CD4-positive, alpha-beta T cell treated with Interferon gamma for 1 hour (primary cell): ENCODE results near the gene ZNF25.
A peak's percentile ranks its signal among the peaks of the same experiment; 100 is the strongest.
"Not testable (repeated sequence)": the region's sequence is repeated elsewhere in the genome, so short reads cannot be mapped to it uniquely, and the experiment has no call there.

Experiments
- DNase-seq: peaks from one replicate; pipeline ENCODE4 v3.0.0-alpha.2; 2020

ZNF25 gene

DNA sequence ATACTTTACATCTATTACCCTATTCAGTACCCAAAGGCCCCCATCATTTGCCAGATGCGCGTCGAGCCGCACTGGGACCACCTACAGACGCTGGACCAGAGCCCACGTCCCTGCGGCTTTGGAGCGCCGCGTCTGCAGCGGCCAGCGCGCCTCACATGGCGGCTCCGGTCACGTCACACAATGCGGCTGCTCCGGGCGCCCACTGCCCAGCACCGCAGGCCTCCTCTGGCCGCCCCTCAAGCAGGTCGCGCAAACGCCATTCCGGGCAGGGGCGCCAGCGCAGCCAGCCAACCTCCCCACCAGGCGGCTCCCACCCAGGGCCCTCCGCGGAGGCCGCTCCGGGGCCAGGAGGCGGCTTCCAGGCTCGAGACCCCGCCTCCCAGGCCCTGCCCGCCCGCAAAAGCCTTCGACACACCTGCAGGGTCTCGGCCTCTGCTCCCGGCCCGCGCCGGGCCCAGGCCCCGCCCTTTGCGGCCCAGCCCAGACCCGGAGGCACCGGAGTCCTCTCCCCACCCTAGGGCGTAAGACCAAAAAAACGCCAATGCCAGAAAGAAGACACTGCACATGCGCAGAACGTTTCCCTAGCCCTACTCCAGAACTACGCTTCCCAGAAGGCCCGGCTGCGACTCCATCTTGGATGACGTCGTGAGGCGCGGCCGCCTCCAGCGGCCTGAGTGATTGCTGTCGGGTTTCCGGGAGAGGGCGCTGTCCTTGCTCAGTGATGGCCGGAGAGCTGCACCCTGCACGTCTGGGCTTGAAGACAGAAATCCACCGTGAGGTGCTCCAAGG is at the start of gene ZNF25:
TSS of gene ZNF25 (minus strand) at position 557 of the 789 bp plus-strand sequence. CDS start 4,925 bp downstream, outside the sequence.
- DNase-seq: peak; percentile 99

DNA sequence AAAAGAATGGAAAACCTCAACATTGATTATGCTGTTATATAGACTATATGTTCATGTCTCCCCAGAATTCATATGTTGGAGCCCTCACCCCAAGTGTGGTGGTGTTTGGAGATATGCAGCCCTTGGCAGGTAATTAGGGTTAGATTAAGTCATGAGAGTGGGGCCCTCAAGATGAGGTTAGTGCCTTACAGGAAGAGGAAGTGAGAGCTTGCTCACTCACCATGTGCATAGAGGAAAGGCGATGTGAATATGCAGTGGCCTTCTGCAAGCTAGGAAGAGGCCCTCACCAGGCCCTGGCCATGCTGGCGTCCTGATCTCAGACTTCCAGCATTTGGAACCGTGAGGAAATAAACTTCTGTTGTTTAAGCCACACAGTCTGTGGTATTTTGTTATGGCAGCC is 48.8 kb upstream of the ZNF25 start:
- DNase-seq: no peak

DNA sequence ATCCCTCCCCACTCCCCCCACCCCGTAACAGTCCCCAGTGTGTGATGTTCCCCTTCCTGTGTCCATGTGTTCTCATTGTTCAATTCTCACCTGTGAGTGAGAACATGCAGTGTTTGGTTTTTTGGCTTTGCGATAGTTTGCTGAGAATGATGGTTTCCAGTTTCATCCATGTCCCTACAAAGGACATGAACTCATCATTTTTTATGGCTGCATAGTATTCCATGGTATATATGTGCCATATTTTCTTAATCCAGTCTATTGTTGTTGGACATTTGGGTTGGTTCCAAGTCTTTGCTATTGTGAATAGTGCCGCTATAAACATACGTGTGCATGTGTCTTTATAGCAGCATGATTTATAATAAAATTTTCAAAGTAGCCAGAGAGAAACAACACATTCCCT is 42.7 kb upstream of the ZNF25 start:
- not testable (repeated sequence) for DNase-seq

DNA sequence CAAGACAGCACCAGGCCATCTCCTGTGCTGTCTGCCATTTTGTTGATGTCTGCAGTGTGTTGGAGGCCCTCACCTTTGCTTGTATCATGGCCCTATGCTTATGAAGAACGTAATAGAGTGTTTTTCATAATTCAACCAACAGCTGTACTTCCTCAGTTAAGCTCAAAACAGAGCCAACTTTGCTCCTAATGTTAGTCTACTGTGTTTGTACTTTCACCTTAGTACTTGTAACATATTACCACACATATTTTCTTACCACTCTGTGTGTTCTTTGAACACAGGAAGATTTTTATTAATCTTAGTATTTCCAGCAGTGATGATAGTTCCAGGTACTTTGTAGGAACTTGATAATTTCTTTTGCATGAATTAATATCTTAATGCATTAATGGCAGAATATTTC is 39.9 kb upstream of the ZNF25 start:
- no peak for DNase-seq

DNA sequence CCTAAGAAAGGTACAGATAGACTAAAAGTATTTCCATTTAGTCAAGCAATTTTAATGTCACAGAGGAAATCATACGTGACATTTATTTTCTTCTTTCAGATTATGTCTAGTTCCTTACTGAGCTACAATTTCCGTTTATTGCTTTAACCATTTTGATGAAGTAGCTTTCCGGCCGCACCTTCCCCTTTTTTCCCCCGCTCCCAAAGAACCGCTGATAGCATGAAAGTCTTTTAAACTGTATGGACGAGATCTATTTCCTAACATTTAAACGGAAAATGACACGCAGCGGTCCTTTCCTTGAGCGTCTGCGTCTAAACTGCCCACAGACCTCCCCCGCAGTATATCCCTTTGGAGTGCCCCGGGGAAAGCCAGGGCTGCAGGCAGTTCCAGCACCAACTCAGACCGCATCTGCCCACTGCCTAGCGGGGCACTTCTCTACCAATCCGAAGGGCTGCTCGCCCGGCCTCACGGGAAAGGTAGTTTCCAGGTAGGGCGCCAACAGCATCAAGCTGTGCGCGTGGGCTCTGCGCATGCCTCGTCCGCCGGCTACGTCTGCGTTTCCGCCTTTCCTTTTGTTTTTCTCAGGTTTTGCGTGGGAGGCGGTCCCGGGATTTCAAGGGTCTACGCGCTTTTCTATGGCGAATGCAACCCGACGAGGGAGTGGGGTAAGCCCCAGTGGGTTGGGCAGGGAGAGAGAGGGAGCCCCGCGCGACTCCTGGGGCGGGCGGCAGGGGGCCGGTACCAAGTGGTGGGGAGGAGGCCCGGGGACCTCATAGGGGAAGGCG is 33.9 kb upstream of the ZNF25 start, which contains the start of gene ZNF33A:
TSS of gene ZNF33A (plus strand) at position 557 of the 785 bp plus-strand sequence. CDS start 1,667 bp downstream, outside the sequence.
- DNase-seq: peak; percentile 92

DNA sequence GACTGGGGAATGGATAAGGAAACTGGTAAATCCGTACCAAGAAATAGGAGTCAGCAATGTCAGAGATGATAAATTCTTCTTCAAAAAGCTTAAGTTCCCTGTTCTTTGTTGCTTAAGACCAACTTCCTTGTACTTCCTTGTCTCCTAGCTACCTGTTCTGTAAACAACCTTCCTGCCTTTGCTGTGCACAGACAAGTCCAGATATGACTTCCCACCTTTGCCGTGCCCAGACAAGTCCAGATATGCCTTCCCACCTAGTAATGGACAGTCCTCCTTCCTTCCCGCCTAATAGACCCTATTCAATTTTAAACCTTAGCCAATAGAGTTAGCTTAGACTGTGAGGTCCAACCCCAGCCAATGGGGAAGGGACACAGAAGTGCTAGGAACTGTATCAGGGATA is 31.5 kb upstream of the ZNF25 start:
- no peak for DNase-seq

DNA sequence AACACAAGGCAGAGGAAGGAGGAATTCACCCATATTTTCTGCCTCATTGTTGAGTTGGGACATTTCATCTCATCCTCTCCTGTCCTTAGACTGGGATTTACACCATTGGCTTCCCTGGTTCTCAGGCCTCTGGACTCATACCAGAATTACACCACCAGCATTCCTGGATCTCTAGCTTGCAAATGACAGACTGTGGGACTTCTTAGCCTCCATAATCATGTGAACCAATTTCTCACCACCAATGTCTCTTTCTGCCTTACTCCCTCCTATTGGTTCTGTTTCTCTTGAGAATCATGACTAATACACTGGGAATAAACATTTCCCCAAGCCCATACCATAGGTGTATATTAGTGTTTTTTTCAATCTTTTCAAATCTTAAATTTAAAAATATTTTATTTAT is 31.1 kb upstream of the ZNF25 start:
- no peak for DNase-seq

DNA sequence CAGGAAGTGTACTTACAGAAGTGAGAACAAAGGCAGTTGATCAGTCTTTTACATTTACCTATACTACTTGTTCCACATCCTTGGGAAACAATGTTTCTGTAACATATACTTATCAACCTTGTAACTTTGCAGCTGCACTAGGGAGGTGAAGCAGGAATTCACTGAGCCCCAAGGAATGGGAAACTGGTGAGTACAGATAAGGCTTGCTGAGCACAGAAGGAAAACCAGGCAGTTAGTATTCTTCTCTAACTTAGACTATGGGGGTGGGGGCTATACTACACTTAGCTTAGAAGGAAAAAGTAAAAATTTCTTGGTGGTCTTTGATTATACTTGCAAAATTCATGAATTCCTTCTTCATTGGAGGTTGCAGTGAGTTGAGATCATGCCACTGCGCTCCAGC is 27.1 kb upstream of the ZNF25 start:
- DNase-seq: no peak

DNA sequence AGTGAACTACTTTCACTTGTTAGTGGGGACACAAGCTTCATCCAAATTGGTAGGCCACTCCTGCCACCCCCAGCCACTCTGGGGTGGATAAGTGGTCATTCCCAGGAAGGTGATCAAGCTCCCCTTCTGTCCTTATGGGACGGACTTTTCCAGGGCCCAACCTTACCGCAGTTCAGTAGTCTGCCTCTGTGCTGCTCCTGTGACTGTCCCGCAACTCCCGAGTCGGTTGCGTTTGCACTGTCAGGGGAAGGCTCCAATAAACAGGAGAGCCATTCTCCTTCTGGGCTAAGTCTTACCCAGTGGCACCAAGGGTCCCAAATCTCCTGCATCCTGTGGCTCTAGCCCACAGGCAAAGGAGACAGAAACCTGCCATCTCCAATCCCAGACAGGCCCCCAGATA is 26.6 kb upstream of the ZNF25 start:
- no peak for DNase-seq

DNA sequence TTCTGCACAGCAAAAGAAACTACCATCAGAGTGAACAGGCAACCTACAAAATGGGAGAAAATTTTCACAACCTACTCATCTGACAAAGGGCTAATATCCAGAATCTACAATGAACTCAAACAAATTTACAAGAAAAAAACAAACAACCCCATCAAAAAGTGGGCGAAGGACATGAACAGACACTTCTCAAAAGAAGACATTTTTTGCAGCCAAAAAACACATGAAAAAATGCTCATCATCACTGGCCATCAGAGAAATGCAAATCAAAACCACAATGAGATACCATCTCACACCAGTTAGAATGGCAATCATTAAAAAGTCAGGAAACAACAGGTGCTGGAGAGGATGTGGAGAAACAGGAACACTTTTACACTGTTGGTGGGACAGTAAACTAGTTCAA is 24.0 kb upstream of the ZNF25 start:
- DNase-seq: not testable (repeated sequence)

DNA sequence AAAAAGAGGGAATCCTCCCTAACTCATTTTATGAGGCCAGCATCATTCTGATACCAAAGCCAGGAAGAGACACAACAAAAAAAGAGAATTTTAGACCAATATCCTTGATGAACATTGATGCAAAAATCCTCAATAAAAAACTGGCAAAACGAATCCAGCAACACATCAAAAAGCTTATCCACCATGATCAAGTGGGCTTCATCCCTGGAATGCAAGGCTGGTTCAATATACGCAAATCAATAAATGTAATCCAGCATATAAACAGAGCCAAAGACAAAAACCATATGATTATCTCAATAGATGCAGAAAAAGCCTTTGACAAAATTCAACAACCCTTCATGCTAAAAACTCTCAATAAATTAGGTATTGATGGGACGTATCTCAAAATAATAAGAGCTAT is 22.5 kb upstream of the ZNF25 start:
- not testable (repeated sequence) for DNase-seq

DNA sequence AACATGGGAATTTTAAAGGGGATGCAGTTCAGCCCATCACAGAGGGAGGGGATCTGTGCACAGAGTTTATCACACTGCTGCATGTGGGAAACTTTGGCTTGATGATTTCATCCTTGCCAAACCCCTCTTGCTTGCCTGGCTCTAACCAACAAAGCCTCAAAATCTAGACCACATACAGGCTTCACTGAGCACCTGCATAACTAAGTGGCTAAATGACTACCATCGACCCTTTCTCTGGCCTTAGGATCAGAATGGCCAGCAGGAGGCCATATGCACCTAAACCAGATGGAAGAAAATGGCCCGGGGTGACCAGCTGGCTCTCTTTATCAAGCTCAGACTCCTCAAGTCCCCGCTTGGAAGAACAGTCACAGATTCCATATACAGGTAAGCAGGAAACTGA is 15.6 kb upstream of the ZNF25 start:
- DNase-seq: no peak

DNA sequence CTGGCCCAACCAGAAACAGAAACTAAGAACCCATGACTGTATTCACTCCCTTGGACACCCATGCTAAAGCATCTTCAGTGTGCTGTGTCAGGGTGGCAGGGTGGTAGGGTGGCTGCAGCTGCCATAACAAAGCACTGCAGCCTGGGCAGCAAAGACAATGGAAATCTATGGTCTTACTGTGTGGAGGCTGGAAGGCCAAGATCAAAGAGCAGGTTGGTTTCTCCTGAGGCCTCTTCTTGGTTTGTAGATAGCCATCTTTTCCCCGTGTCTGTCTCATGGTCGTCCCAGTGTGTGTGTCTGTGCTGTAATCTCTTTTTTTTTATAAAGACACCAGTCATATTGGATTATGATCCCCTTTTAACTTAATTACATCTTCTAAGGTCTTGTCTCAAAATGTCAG is 15.2 kb upstream of the ZNF25 start:
- no peak for DNase-seq

DNA sequence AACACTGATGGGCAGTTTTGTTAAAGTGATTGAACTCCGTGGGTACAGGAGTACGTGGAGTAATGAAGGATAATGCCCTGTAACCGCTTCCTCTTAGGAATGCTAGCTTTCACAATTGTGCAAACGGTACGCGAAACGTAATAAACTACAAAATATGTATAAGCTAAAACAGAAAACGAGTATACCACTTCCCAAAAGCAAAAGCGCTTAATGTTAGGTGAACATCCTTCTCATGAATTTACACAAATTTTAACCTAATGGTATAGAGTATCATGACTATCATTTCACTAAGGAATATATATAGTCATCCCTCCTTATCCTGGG is 395 bp upstream of the ZNF25 start:
- DNase-seq: no peak

DNA sequence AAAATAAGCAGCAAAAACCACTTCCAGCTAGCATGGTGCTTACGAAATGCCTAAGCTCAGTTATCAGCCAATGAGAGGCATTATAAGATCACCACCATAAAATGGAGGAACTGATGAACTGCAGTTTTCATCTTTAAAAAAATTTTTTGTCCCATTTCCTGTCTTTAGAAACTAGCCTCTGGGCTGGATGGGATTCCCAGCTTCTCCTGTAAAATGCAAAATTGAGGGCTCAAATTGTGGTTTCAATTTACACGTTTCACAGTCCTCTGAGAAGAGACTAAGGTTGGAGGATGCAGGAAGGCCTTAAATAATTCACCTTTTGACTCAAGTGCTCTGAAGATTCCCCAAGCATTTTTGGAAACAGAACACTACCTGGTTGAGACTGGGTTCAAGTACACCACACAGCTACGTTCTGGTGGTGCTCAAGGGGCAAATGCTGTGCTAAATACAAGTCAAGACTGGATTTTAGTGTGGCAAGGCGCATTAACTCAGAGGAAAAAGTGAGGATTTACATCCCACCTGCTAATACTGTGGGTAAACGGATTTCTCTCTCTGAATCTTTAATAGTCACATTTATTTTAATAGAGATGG is 951 bp downstream of the ZNF25 start:
- DNase-seq: no peak

DNA sequence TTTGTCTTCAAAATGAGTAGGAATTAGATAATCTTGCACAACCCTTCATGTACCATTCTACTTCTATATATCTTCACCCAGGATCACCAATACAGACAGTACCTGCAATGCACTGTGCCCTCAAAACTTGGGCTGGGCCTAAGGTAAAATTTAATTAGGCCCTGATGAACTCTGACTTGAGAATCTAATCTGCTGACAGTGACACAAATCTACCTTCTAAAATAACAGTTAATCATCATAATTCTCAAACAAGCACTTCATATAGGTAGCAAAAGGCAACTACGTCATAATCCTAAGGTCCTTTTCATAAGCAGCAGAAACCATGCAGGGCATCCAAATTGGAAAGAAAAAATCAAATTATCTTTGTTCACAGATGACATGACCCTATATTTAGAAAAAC is 4.1 kb downstream of the ZNF25 start:
- DNase-seq: no peak

DNA sequence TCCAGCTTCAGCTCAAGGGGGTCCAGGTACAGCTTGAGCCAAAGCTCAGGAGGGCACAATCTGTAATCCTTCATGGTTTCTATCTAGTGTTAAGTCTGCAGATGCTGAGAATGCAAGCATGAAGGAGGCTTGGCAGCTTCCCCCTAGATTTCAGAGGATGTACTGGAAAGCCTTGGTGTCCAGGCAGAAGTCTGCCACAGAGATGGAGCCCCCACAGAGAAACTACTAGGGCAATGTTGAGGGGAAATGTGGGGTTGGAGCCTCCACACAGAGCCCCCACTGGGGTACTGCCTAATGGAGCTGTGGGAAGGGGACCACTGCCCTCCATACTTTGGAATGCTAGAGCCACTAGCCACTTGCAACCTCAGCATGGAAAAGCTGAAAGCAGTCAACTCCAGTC is 11.4 kb downstream of the ZNF25 start:
- no peak for DNase-seq

DNA sequence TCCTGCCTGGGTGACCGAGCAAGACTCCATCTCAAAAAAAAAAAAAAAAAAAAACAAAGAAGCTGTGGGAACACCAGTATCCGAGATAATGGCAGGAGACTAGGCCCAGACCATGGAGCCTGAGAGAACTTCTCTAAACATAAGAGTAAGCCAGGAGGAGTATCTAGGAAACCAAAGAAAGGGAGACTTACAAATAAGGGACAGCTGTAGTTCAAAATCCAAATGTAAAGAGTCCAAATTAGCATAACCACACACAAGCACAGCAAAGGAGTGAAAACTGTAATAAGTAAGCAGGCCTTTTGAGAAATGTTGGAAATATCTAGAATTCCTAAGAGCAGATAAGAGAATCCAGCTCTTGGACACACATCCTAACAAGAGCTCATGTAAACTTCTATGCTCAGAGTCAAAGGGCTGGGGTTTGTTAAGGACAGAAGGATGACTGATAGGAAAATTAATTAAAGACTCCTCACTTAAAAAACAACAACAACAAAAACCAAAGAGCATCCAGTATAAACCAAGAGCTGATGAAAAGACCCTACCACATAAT is 15.8 kb downstream of the ZNF25 start:
- DNase-seq: no peak

DNA sequence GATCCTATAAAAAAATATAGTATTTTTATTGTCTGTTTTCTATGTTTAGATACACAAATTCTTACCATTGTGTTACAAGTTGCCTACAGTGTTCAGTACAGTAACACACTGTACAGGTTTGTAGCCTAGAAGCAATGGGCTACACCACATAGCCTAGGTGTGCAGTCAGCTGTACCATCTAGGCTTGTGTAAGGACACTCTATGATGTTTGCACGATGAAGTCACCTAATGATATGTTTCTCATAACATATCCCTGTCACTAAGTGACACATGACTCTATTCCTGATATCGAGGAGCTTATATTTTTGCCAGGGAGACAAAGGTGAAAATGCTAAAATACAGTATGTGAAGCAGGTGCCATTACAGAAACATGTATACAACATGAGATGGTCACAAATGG is 18.6 kb downstream of the ZNF25 start:
- DNase-seq: no peak

DNA sequence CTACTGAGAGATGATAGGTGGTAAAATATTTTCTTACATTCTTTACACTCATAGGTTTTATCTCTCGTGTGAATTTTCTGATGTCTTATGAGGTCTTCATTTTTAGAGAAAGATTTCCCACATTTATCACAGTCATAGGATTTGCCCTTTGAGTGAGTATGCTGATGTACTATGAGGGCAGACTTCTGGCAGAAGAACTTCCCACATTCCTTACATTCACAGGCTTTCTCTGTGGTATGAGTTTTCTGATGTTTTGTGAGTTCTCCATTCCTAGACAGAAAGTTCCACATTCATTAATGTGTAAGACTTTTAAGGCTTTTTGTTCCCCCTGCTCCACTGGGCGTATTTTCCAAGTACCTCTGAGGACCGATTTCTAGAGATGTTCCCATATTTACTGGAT is 23.5 kb downstream of the ZNF25 start:
- no peak for DNase-seq

DNA sequence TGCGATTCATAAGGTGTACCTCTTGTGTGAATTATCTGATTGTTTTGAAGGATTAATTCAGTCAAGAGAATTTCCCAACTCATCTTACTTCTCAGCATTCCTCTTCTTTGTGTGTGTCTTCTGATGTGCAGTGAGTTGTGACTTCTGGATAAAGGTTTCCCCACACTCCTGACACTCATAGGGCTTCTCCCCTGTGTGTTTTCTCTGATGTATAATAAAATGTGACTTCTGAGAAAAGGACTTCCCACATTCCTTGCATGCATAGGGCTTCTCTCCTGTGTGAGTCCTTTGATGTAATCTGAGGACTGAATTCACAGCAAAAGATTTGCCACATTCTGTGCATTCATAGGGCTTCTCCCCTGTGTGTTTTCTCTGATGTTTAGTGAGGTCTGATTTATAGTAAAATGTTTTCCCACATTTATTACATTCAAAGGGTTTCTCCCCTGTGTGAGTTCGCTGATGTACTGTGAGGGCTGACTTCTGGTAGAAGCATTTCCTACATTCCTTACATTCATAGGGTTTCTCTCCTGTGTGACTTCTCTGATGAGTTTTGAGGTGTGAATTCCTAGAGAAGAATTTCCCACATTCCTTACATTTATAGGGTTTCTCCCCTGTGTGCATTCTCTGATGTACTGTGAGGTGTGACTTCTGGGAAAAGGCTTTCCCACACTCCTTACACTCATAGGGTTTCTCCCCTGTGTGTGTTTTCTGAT is 24.2 kb downstream of the ZNF25 start:
- no peak for DNase-seq

DNA sequence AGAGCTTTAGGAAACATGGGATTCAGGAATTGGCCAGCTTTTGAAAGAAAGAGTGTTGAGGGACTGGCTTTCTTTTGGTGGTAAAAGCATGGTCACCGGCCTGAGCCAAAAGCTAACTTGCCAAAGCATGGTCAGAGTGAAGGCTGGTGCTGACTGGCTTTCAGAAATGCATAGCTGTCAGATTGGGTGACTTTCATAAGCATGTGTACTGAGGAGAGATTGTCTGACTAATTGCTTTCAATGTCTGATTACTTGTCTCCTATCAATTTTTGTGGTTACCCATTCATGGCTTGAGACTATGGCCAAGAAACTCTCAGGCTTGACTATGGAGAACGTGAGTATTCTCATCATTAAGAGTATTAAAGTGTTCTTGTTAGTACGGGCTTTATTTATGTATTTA is 28.2 kb downstream of the ZNF25 start:
- no peak for DNase-seq

DNA sequence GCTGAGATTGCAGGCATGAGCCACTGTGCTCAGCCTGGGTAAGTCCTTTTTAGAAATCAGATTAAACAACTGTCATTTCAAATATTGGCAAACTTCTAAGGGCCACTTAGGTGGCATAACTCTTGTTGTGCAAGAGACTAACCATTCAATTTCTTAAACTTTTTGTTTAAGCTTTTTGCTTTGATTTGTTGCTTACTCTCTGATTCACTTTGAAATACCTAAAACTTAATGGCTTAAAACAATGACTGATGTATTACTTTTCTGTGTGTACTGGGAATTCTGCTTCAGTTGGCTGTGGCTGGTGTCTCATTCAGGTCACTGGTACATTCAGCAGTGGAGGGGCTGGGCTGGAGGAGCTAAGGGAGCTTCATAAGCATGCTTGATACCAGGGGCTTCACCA is 28.9 kb downstream of the ZNF25 start:
- no peak for DNase-seq
